PC-9 (cell line): ENCODE measurements around the gene RHOBTB3. TPM values are rescaled to one million over a fixed set of nuclear protein-coding genes. Genes with fewer than 3 reads are reported as not detected.

Source experiments
- BruUV-seq: library from RNA; stranded (reverse); fragments of 400-500 nt; replicated peaks from 2 replicates; lab custom pipeline; 2021; lab: Mats Ljungman, UMichigan
- CTCF ChIA-PET: fragments of 300-600 bp; sonication (Branson Sonifier 250); formaldehyde crosslinking; loops from one replicate; lab custom pipeline; 2022; ENCODE audit warnings: antibody characterized with exemption; lab: Charles Lee
- POLR2A ChIA-PET: fragments of 300-600 bp; sonication (Branson Sonifier 250); formaldehyde crosslinking; loops from one replicate; lab custom pipeline; 2022; ENCODE audit warnings: antibody characterized with exemption; ENCODE audit not compliant: unreplicated experiment; lab: Charles Lee
- DNase-seq, 2 experiments: peaks; one replicate each; pipeline versions ENCODE4 v3.0.0 to v3.0.0-alpha.2; 2015 to 2022; ENCODE audit warnings: mixed read lengths in 1 of 2
- H2AFZ ChIP-seq: fragments of 200-600 bp; sonication (generic); 2 replicates; pipeline ENCODE4 v1.8.1; 2017; ENCODE audit warnings: antibody characterized with exemption
- H3F3A ChIP-seq: fragments of 200-600 bp; sonication (generic); 2 replicates; pipeline ENCODE4 v1.8.1; 2017; ENCODE audit warnings: antibody characterized with exemption, mild to moderate bottlenecking, low read depth; ENCODE audit not compliant: insufficient read depth
- H3K27ac ChIP-seq: fragments of 200-600 bp; sonication (generic); 2 replicates; pipeline ENCODE4 v1.6.1; 2016; ENCODE audit warnings: mixed run types
- H3K27me3 ChIP-seq: fragments of 200-600 bp; sonication (generic); 2 replicates; pipeline ENCODE4 v1.6.1; 2016; ENCODE audit warnings: low read depth, mixed run types; ENCODE audit not compliant: insufficient read depth
- H3K36me3 ChIP-seq: fragments of 200-600 bp; sonication (generic); 2 replicates; pipeline ENCODE4 v1.6.1; 2016; ENCODE audit warnings: low read depth, mixed run types
- H3K4me1 ChIP-seq: fragments of 200-600 bp; sonication (generic); replicated peaks from 2 replicates; pipeline ENCODE4 v1.6.1; 2016; ENCODE audit warnings: mixed run types; ENCODE audit not compliant: insufficient read depth
- H3K4me2 ChIP-seq: fragments of 200-600 bp; sonication (generic); 2 replicates; pipeline ENCODE4 v1.6.1; 2017; ENCODE audit warnings: mixed run types
- H3K4me3 ChIP-seq: fragments of 200-600 bp; sonication (generic); 2 replicates; pipeline ENCODE4 v1.6.1; 2016; ENCODE audit warnings: mixed run types
- H3K79me2 ChIP-seq: fragments of 200-600 bp; sonication (generic); 2 replicates; pipeline ENCODE4 v1.6.1; 2017; ENCODE audit warnings: low read depth, mixed run types
- H3K9me2 ChIP-seq: fragments of 200-600 bp; sonication (generic); 2 replicates; pipeline ENCODE4 v1.8.1; 2017; ENCODE audit warnings: mild to moderate bottlenecking; ENCODE audit not compliant: insufficient read depth
- H3K9me3 ChIP-seq: fragments of 200-600 bp; sonication (generic); 2 replicates; pipeline ENCODE4 v1.8.1; 2016; ENCODE audit warnings: low read depth; ENCODE audit not compliant: insufficient read depth
- H4K20me1 ChIP-seq: fragments of 200-600 bp; sonication (generic); 2 replicates; pipeline ENCODE4 v1.8.1; 2017; ENCODE audit not compliant: insufficient read depth
- EZH2 ChIP-seq: fragments of 200-600 bp; sonication (generic); IDR thresholded peaks from 2 replicates; pipeline ENCODE4 v1.8.0; 2017; ENCODE audit warnings: antibody characterized with exemption, low read depth
- intact Hi-C: fragments of 100-400 bp; cut with micrococcal nuclease; formaldehyde crosslinking; loops from one replicate; pipeline ENCODE4 v1.10.0; 2022; ENCODE audit not compliant: unreplicated experiment
- total RNA-seq: library from RNA; stranded (reverse); gene quantifications from 2 replicates; pipeline ENCODE4 v1.2.3, GENCODE V29; 2021
- TF ChIP-seq, protein P1 (sequence below): fragments of 200-600 bp; sonication (generic); conservative IDR thresholded peaks from 2 replicates; pipeline ENCODE4 v1.6.1; 2017; ENCODE audit warnings: mixed run types, antibody characterized with exemption, mild to moderate bottlenecking, moderate library complexity

RHOBTB3 gene
- total RNA-seq, 1 experiment from 2014 or later, result 87.6 TPM

DNA sequence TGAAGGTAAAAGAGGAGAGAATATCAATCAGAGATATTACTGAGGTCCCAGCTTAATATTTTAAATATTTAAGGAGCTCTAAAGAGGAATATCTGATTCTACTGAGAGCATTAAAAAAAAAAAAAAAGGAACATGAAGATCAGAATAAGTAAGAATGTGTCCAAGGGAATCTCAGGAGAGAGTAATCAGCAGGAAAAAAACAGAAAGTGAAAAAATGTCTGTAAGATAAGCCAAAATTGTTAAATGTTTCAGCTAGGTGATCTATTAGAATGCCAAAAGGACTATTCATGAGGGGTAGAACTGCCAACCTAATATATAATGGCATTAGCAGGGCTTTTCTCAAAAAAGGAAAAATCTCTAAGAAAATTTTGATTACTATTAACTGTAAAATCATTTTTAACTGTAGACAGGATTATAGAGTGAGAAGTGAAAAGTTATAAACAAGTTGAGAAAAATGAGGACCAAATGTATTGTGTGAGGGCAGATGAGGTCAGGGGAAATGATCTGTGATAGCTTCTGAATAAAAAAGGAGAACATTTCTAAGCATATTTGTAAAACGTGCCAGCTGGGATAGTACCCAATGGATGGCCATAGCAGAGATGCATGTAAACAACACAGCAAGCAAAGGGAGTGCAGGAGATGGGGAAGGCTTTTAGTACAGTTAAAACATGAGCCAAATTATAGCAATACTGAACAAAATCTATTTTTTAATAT, 9.4 kb upstream of the RHOBTB3 start:
- CTCF ChIA-PET, result interaction anchor here (0.7 kb wide), 1 partner anchor 126 kb away, joined by 6 read pairs; no protein-coding TSS in a partner anchor

DNA sequence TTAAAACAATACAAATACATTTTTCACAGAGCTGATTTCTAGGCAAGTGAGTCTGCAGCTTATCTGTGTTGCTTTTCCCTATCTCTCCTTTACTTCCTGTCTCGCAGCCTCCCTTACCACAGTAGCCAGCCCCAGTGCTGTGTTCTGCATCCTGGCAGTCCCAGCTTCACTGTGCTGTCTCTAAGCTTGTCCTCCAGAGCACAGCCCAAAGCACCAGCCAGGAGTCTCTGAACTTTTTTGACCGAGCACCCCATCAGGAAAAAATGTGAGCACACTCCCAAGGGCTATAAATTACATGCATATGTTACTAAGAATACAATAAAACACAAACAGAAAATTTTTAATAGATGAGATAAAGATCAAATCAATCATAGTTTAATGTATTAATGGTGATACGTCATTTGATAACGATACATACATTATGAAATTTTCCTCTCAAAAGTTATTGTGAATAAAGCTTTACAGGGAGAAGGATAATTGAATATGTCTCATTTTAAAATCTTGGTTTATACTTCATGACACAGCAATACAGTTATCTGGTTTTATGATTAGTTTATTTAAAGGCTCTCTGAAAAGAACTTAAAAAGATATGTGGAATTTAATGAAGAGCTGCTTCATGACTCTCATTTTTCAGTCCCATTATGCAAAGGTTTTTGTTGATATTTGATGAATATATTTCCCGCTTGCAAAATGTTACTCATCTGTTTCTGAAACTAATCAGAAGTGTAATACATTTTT, 7.3 kb upstream of the RHOBTB3 start:
- DNase-seq, result no peak
- Histone ChIP-seq H3K4me2 (no peak overlapping the region), H4K20me1 (no peaks in the 10 kb centered on the region), H3K9me3 (no peaks in the 10 kb centered on the region), H3K79me2 (no peaks in the 10 kb centered on the region), H3K4me3 (no peak overlapping the region), H3F3A (peaks cover 18% of the 10 kb centered on the region), H2AFZ (no peak overlapping the region), H3K27me3 (no peaks in the 10 kb centered on the region), H3K4me1 (peaks cover 23% of the 10 kb centered on the region), H3K9me2 (no peaks in the 10 kb centered on the region), H3K27ac (no peak overlapping the region), H3K36me3 (no peaks in the 10 kb centered on the region)
- ChIA-PET POLR2A (no interaction called here), CTCF (no interaction called here)
- BruUV-seq, result no TSS peak
- no peak for TF ChIP-seq EZH2
- TF ChIP-seq, protein P1, sequence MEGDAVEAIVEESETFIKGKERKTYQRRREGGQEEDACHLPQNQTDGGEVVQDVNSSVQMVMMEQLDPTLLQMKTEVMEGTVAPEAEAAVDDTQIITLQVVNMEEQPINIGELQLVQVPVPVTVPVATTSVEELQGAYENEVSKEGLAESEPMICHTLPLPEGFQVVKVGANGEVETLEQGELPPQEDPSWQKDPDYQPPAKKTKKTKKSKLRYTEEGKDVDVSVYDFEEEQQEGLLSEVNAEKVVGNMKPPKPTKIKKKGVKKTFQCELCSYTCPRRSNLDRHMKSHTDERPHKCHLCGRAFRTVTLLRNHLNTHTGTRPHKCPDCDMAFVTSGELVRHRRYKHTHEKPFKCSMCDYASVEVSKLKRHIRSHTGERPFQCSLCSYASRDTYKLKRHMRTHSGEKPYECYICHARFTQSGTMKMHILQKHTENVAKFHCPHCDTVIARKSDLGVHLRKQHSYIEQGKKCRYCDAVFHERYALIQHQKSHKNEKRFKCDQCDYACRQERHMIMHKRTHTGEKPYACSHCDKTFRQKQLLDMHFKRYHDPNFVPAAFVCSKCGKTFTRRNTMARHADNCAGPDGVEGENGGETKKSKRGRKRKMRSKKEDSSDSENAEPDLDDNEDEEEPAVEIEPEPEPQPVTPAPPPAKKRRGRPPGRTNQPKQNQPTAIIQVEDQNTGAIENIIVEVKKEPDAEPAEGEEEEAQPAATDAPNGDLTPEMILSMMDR, result no peak
- intact Hi-C loops, result no loop called here

More for the DNA sequence above, 9.4 kb upstream of the RHOBTB3 start:
- DNase-seq, result no peak
- Histone ChIP-seq H2AFZ (no peak overlapping the region), H3K27me3 (no peaks in the 10 kb centered on the region), H3K79me2 (no peaks in the 10 kb centered on the region), H3K9me3 (no peaks in the 10 kb centered on the region), H3K4me1 (peaks cover 2% of the 10 kb centered on the region; the same call in 1 of the 2 replicates), H3K4me3 (no peak overlapping the region), H4K20me1 (no peaks in the 10 kb centered on the region), H3K27ac (no peak overlapping the region), H3K9me2 (no peaks in the 10 kb centered on the region), H3K4me2 (no peak overlapping the region), H3F3A (no peaks in the 10 kb centered on the region), H3K36me3 (no peaks in the 10 kb centered on the region)
- TF ChIP-seq, protein P1, result no peak
- TF ChIP-seq EZH2, result no peak
- POLR2A ChIA-PET, result interaction anchor here (0.6 kb wide), 1 partner anchor 102 kb away, joined by 3 read pairs; no protein-coding TSS in a partner anchor
- intact Hi-C loops, result no loop called here
- no TSS peak for BruUV-seq

DNA sequence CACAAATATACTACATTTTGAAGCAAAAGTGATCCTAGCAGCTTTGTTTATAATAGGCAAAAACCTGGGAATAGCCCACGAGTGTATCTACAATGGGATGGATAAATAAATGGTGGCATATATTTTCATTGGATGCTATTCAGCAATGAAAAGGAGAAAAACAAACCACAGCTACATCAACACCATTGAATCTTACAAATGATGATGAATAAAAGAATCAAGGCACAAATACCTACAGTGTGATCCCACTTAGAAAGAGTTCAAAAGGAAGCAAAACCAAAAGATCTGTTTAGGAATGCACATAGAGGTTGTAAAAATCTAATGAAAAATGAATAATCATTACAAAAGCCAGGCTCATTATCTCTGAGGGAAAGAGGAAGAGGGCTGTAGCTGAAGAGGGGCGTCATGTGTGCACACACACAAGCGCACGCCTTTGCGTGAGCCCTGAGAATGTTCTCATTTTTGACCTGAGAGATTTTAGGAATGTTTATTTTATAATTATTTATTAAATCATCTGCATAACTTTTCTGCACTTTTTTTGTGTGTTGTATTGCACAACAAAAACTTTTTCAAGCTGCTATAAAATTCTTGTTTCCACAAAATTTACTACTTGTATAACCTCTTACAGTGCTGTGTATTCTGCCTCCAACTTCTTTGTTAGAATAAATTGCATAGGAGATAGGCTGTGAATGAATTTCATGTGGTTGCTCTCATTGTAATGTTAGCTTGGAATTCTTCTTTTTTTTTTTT, 5.9 kb upstream of the RHOBTB3 start:
- Histone ChIP-seq H3K4me3 (no peak overlapping the region), H3K79me2 (no peaks in the 10 kb centered on the region), H3K9me3 (no peaks in the 10 kb centered on the region), H3K4me2 (no peak overlapping the region), H3K9me2 (no peaks in the 10 kb centered on the region), H3F3A (peaks cover 25% of the 10 kb centered on the region), H4K20me1 (no peaks in the 10 kb centered on the region), H3K27ac (no peak overlapping the region), H3K36me3 (no peaks in the 10 kb centered on the region), H3K27me3 (no peaks in the 10 kb centered on the region), H2AFZ (no peak overlapping the region), H3K4me1 (peaks cover 37% of the 10 kb centered on the region)
- POLR2A ChIA-PET, result no interaction called here
- intact Hi-C loops, result loop anchor here (5.0 kb wide), 1 partner anchor 37 kb away; no protein-coding TSS in a partner anchor
- no peak for DNase-seq
- CTCF ChIA-PET, result interaction anchor here (0.5 to 0.9 kb wide), 2 partner anchors 56 to 565 kb away, joined by 3 read pairs; no protein-coding TSS in a partner anchor
- no peak for TF ChIP-seq EZH2
- TF ChIP-seq, protein P1, result no peak
- BruUV-seq, result no TSS peak
